A549 (cell line): ENCODE measurements around the gene DIAPH1. TPM values are rescaled to one million over a fixed set of nuclear protein-coding genes. Genes with fewer than 3 reads are reported as not detected.
"Not testable (repeated sequence)": the region's sequence is repeated elsewhere in the genome, so short reads cannot be mapped to it uniquely, and the experiment has no call there.

Source experiments
- ATAC-seq, 2 experiments: fragments of 200-7000 bp in 1 of 2; fragments of >200 bp in 1 of 2; cut with Nextera tagmentation in 1 of 2; cut with Tn5 transposase in 1 of 2; 3 replicates each; pipeline versions ENCODE4 v1.8.0 to v1.9.1; 2018 to 2020; ENCODE audit warnings: mild to moderate bottlenecking in 1 of 2, moderate library complexity in 1 of 2
- CTCF ChIA-PET: fragments of 300-600 bp; sonication (Branson Sonifier 250); formaldehyde crosslinking; extraction: SDS; loops from one replicate; lab custom pipeline; 2021; ENCODE audit warnings: antibody characterized with exemption, inconsistent platforms; lab: Yijun Ruan, JAX
- POLR2A ChIA-PET: fragments of 350-600 bp; formaldehyde crosslinking; extraction: SDS; loops from one replicate; lab custom pipeline; 2021; ENCODE audit warnings: antibody characterized with exemption, inconsistent platforms; lab: Yijun Ruan, JAX
- DNase-seq, 2 experiments: peaks; one replicate each; pipeline versions ENCODE4 v3.0.0 to v3.0.0-alpha.2; 2011 to 2016; ENCODE audit warnings: low read depth in 1 of 2, low spot score in 1 of 2
- FAIRE-seq: peaks from 2 replicates; lab custom pipeline; 2011; peaks lifted over from hg19 to GRCh38; lab: Jason Lieb, UNC
- H3K27ac ChIP-seq, 2 experiments: fragments of >200 bp; sonication (Bioruptor Twin); formaldehyde crosslinking; 3 replicates each; pipeline ENCODE4 v1.5.1; 2016 to 2017
- H3K4me1 ChIP-seq: fragments of >200 bp; sonication (Bioruptor Twin); formaldehyde crosslinking; 3 replicates; pipeline ENCODE4 v1.6.1; 2016
- H3K4me2 ChIP-seq: fragments of >200 bp; sonication (Bioruptor Twin); formaldehyde crosslinking; 3 replicates; pipeline ENCODE4 v1.6.1; 2016
- H3K4me3 ChIP-seq: fragments of >200 bp; sonication (Bioruptor Twin); formaldehyde crosslinking; 3 replicates; pipeline ENCODE4 v1.5.1; 2016
- H3K9me3 ChIP-seq: fragments of >200 bp; sonication (Bioruptor Twin); formaldehyde crosslinking; 3 replicates; pipeline ENCODE4 v1.6.1; 2016
- BHLHE40 ChIP-seq: IDR thresholded peaks from 2 replicates; pipeline ENCODE4 v1.6.1; 2012; ENCODE audit warnings: low read depth, low read length, inconsistent platforms
- CEBPB ChIP-seq, 2 experiments: fragments of >200 bp in 1 of 2; sonication (Bioruptor Twin) in 1 of 2; formaldehyde crosslinking in 1 of 2; IDR thresholded peaks; 2 replicates each; pipeline ENCODE4 v1.6.1; 2012 to 2016
- CHD2 ChIP-seq: fragments of 150-350 bp; IDR thresholded peaks from 2 replicates; pipeline ENCODE4 v1.6.1; 2014; ENCODE audit warnings: low read length; ENCODE audit not compliant: partially characterized antibody
- EHF ChIP-seq: fragments of 250-450 bp; sonication (Bioruptor Pico); IDR thresholded peaks from 2 replicates; pipeline ENCODE4 v1.5.0; 2020; ENCODE audit warnings: mild to moderate bottlenecking
- FOXS1 ChIP-seq: fragments of 250-450 bp; sonication (Bioruptor Pico); IDR thresholded peaks from 2 replicates; pipeline ENCODE4 v1.5.0; 2020; ENCODE audit warnings: mild to moderate bottlenecking, moderate library complexity
- GATA3 ChIP-seq: IDR thresholded peaks from 2 replicates; pipeline ENCODE4 v1.6.1; 2012; ENCODE audit warnings: borderline replicate concordance
- HOXA7 ChIP-seq: fragments of 250-450 bp; sonication (Bioruptor Pico); IDR thresholded peaks from 2 replicates; pipeline ENCODE4 v1.5.0; 2020; ENCODE audit warnings: mild to moderate bottlenecking, moderate library complexity
- JUN ChIP-seq, 2 experiments: fragments of >200 bp; sonication (Bioruptor Twin); formaldehyde crosslinking; IDR thresholded peaks; 2 replicates in 1 of 2; 3 replicates in 1 of 2; pipeline ENCODE4 v1.6.1; 2016 to 2017
- KDM1A ChIP-seq: fragments of 200-600 bp; sonication (generic); IDR thresholded peaks from 2 replicates; pipeline ENCODE4 v1.6.1; 2016; ENCODE audit warnings: low read depth, mild to moderate bottlenecking
- MAFK ChIP-seq: fragments of 450-650 bp; IDR thresholded peaks from 2 replicates; pipeline ENCODE4 v1.6.1; 2014; ENCODE audit not compliant: partially characterized antibody
- NPAS2 ChIP-seq: fragments of 250-450 bp; sonication (Bioruptor Pico); IDR thresholded peaks from 2 replicates; pipeline ENCODE4 v1.8.0; 2022; ENCODE audit warnings: mild to moderate bottlenecking, moderate library complexity, borderline replicate concordance
- NR3C1 ChIP-seq: fragments of >200 bp; sonication (Bioruptor Twin); formaldehyde crosslinking; IDR thresholded peaks from 3 replicates; pipeline ENCODE4 v1.6.1; 2017
- POLR2A ChIP-seq: IDR thresholded peaks from 2 replicates; pipeline ENCODE4 v1.6.1; 2012; ENCODE audit warnings: mild to moderate bottlenecking, low read length
- RARB ChIP-seq: fragments of 250-450 bp; sonication (Bioruptor Pico); IDR thresholded peaks from 2 replicates; pipeline ENCODE4 v1.8.0; 2021; ENCODE audit warnings: mild to moderate bottlenecking, moderate library complexity
- RCOR1 ChIP-seq: fragments of 150-350 bp; IDR thresholded peaks from 2 replicates; pipeline ENCODE4 v1.6.1; 2014; ENCODE audit warnings: antibody characterized with exemption, low read length, low read depth
- TP53 ChIP-seq: fragments of 250-450 bp; sonication (Bioruptor Pico); IDR thresholded peaks from 2 replicates; pipeline ENCODE4 v1.5.0; 2021; ENCODE audit warnings: mild to moderate bottlenecking, moderate library complexity
- ZC3H11A ChIP-seq: fragments of 450-650 bp; IDR thresholded peaks from 2 replicates; pipeline ENCODE4 v1.6.1; 2014; ENCODE audit warnings: antibody characterized with exemption, mild to moderate bottlenecking
- ZNF302 ChIP-seq: fragments of 250-450 bp; sonication (Bioruptor Pico); IDR thresholded peaks from 2 replicates; pipeline ENCODE4 v1.9.0; 2021; ENCODE audit warnings: inconsistent platforms, mild to moderate bottlenecking, moderate library complexity
- WGBS: methylation state at CpG from one replicate; pipeline ENCODE4 v1.1.6; 2017; ENCODE audit errors: missing lambda C conversion rate; 5-methylcytosine and 5-hydroxymethylcytosine counted together
- polyA plus RNA-seq, 4 experiments: library from polyadenylated mRNA; depleted of rRNA in 3 of 4; stranded (reverse); fragments of >200 nt; fragmentation: RNase III in 1 of 4; extraction: RNeasy Plus Mini Kit Qiagen cat#74134 plus additional on column Dnase treatment in 1 of 4; gene quantifications; 2 replicates in 3 of 4; 3 replicates in 1 of 4; pipeline ENCODE4 v1.2.3, GENCODE V29; 2011 to 2017
- TF ChIP-seq, protein P1 (sequence below): IDR thresholded peaks from 2 replicates; pipeline ENCODE4 v1.6.1; 2012
- TF ChIP-seq, protein P2 (sequence below): fragments of 250-450 bp; sonication (Bioruptor Pico); IDR thresholded peaks from 2 replicates; pipeline ENCODE4 v1.5.0; 2020; ENCODE audit warnings: low read depth, mild to moderate bottlenecking, moderate library complexity

DIAPH1 gene
- polyA plus RNA-seq, 2 of the 4 experiments (the other 2 are of a cell fraction) = 53.4 to 59.8 TPM

DNA sequence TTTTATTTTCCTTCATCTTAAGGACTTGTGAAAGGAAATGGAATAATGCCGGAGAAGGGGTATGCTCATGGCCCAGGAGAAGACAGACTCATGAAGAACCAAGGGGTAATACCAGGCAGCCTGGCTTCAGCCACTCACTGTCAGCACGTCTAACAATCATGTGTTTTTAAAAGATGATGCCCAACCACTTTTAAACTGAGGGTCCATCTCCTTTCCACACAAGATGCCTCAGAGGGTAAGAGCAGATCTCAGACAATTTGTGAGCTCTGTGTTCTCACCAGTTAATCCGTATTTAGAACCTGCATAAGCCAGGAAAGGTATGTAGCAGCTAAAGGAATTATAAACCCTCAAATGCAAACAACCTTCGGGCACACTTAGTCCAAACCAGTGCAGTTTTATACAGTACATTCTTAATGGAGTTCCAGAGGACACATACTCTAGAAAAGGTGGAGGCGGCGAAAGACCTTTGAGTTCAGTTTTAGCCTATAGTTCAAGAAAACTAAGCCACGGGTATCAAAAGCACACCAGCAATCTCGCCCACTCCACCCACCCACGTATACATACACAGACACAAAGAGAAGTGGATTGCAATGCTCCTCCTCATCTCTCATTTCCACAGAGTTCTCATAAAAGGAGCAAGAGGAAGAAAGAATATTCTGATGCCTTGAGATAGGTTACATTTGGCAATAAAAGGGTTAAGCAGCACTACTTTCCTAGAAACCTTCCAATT lies 2.6 kb downstream of the DIAPH1 start (continued):
- TF ChIP-seq CHD2 (no peak), NPAS2 (CRISPR knock-in tag) (no peak), HOXA7 (CRISPR knock-in tag) (no peak)

DNA sequence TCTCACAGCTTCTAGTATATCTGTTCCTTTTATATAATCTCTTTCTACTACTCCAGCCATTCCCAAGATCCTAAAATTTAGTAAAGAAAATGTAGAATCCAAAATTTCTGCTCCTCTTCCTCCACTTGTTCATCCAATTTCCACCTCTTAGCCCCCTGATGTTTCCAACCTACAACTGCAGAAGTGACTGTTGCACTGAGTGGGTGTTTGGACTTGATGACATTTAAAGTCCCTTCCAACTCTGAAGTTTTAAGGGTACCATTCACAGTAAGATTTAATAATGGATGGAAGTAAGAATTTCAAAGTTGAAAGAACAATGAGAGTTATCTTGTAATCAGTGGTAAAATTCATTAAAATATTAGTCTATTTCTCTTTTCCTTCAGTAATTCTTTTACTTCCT lies 5.5 kb downstream of the DIAPH1 start:
- H3K4me1 ChIP-seq = peaks cover 32% of the 10 kb centered on the region
- H3K4me3 ChIP-seq = no peak overlapping the region
- ChIA-PET CTCF (interaction anchor here (1.3 to 20.4 kb wide), 2 partner anchors 21 to 266 kb away, joined by 3 to 303 read pairs; no protein-coding TSS in a partner anchor), POLR2A (interaction anchor here (1.5 kb wide), 1 partner anchor 10 kb away, joined by 4 read pairs; no protein-coding TSS in a partner anchor)
- no peak overlapping the region for H3K27ac ChIP-seq
- H3K4me2 ChIP-seq = no peak overlapping the region
- FAIRE-seq = no peak
- no peaks in the 10 kb centered on the region for H3K9me3 ChIP-seq
- no peak for TF ChIP-seq GATA3
- no peak for TF ChIP-seq ZC3H11A
- TF ChIP-seq RARB (CRISPR knock-in tag) = no peak
- TF ChIP-seq FOXS1 = no peak
- no peak for TF ChIP-seq EHF (CRISPR knock-in tag)
- no peak for TF ChIP-seq ZNF302 (CRISPR knock-in tag)
- DNase-seq = no peak
- no peak for ATAC-seq

DNA sequence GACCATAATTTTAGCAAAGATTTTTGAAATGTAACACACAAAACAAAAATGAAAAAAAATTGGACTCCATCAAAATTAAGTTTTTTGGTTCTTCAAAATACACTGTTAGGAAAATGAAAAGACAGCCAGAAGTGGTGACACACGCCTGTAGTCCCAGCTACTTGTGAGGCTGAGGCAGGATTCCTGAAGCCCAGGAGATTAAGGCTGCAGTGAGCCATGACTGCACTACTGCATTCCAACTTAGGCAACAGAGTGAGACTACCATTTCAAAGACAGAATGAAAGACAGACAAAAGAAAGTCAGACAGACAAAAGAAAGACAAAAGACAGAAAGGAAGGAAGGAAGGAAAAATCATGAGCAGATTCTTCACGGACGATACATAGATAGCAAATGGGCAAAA lies 7.5 kb downstream of the DIAPH1 start:
- H3K27ac ChIP-seq = no peak overlapping the region
- FAIRE-seq (no peak), ATAC-seq (no peak), DNase-seq (no peak)
- ChIA-PET CTCF (interaction anchor here (0.6 kb wide), 1 partner anchor 23 kb away, joined by 3 read pairs; no protein-coding TSS in a partner anchor), POLR2A (no interaction called here)
- 88% methylated on average over 3 of the region's 3 CpGs for WGBS
- no peaks in the 10 kb centered on the region for H3K9me3 ChIP-seq
- no peak overlapping the region for H3K4me3 ChIP-seq
- no peak overlapping the region for H3K4me2 ChIP-seq
- H3K4me1 ChIP-seq = peaks cover 28% of the 10 kb centered on the region
- no peak for TF ChIP-seq JUN (IDR thresholded peaks at IDR 0.05)
- TF ChIP-seq, protein P1, sequence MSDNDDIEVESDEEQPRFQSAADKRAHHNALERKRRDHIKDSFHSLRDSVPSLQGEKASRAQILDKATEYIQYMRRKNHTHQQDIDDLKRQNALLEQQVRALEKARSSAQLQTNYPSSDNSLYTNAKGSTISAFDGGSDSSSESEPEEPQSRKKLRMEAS = no peak
- TF ChIP-seq POLR2A = no peak
- TF ChIP-seq MAFK = no peak
- TF ChIP-seq BHLHE40 = no peak

DNA sequence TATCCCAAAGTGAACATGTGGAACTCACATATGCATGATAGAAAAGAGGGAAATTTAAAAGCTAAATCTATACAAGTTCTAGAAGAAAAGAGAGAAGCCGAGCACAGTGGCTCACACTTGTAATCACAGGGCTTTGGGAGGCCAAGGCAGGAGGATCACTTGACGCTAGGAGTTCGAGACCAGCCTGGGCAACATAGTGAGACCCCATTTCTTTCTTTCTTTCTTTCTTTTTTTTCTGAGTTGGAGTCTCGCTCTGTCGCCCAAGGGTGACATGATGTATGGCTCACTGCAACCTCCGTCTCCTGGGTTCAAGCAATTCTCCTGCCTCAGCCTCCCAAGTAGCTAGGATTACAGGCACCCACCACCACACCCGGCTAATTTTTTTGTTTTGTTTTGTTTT lies 8.9 kb downstream of the DIAPH1 start:
- ATAC-seq, H3K27ac ChIP-seq: not testable (repeated sequence)
- CTCF ChIA-PET = interaction anchor here (0.6 to 5.8 kb wide), 5 partner anchors 8 to 117 kb away, joined by 3 to 56 read pairs (median 3); partner anchors contain the start of gene DIAPH1

DNA sequence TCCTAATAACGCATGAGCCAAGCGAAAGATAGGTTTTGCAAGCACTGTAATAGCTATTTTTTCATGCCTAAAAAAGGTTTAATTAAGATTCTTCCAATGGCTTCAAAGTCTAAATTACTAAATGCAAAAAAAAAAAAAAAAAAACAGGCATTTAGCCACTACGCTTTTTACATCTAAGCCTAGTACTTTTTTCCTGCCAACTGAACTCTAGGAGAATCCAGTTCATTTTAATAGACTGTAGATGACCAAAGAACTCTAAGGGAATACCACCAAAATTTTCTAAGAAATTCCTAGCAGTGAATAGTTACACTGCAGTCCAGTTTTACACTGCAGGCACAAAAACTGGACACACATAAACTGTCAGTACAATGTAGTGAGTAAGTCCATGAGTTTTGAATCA lies 9.8 kb downstream of the DIAPH1 start:
- 83% methylated on average over 3 of the region's 3 CpGs for WGBS
- Histone ChIP-seq H3K4me3 (no peak overlapping the region), H3K4me2 (peak overlapping the region; percentile 59), H3K4me1 (peaks cover 47% of the 10 kb centered on the region), H3K27ac (peak overlapping the region; percentile 26 to 60; a peak in 4 of 6 replicates), H3K9me3 (no peaks in the 10 kb centered on the region)
- TF ChIP-seq RARB (CRISPR knock-in tag) = no peak
- no peak for TF ChIP-seq NPAS2 (CRISPR knock-in tag)
- TF ChIP-seq KDM1A = no peak
- no peak for TF ChIP-seq CEBPB (IDR thresholded peaks at IDR 0.05)
- TF ChIP-seq NR3C1 = no peak
- no peak for TF ChIP-seq GATA3
- TF ChIP-seq, protein P2, sequence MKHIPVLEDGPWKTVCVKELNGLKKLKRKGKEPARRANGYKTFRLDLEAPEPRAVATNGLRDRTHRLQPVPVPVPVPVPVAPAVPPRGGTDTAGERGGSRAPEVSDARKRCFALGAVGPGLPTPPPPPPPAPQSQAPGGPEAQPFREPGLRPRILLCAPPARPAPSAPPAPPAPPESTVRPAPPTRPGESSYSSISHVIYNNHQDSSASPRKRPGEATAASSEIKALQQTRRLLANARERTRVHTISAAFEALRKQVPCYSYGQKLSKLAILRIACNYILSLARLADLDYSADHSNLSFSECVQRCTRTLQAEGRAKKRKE (CRISPR knock-in tag) = no peak
- no peak for TF ChIP-seq TP53 (CRISPR knock-in tag)
- TF ChIP-seq RCOR1 = no peak
- ATAC-seq (no peak), FAIRE-seq (no peak), DNase-seq (no peak)
- POLR2A ChIA-PET = interaction anchor here (0.7 kb wide), 1 partner anchor 25 kb away, joined by 7 read pairs; no protein-coding TSS in a partner anchor
- CTCF ChIA-PET = interaction anchor here (0.7 to 5.8 kb wide), 7 partner anchors 9 to 360 kb away, joined by 3 to 56 read pairs (median 3); partner anchors contain the start of genes DIAPH1 and RNF14

More for the DNA sequence above, 8.9 kb downstream of the DIAPH1 start:
- WGBS = 97% methylated on average over 7 of the region's 7 CpGs
- DNase-seq, H3K4me2 ChIP-seq, POLR2A ChIA-PET, H3K9me3 ChIP-seq, FAIRE-seq, H3K4me3 ChIP-seq: not testable (repeated sequence)
- H3K4me1 ChIP-seq = peaks cover 38% of the 10 kb centered on the region
